Epithelial cell of prostate (primary cell): Measurements from ENCODE around the gene MTPN.
A peak's percentile ranks its signal among the peaks of the same experiment; 100 is the strongest.

ENCODE experiments used
- DNase-seq: peaks from one replicate; pipeline ENCODE4 v3.0.0-alpha.2; 2011; ENCODE audit warnings: low read depth, low spot score
- H3K27ac ChIP-seq: fragments of 450-650 bp; 2 replicates; pipeline ENCODE4 v1.5.1; 2017; ENCODE audit warnings: mild to moderate bottlenecking

MTPN gene

GRCh38 chr7:135932131-135932530 lies 45.0 kb downstream of the MTPN start:
- no peak for DNase-seq
- H3K27ac ChIP-seq: peak overlapping the region; percentile 67

- H3K27ac ChIP-seq: peak overlapping the region; percentile 67
- peak; percentile 20 for DNase-seq
These were observed 46.3 kb downstream of the MTPN start for GRCh38 chr7:135930565-135931461.

GRCh38 chr7:135929722-135930141 lies 47.4 kb downstream of the MTPN start:
- no peak overlapping the region for H3K27ac ChIP-seq

GRCh38 chr7:135929249-135929648 lies 47.9 kb downstream of the MTPN start:
- no peak overlapping the region for H3K27ac ChIP-seq
- DNase-seq: no peak

More at GRCh38 chr7:135929722-135930141, 47.4 kb downstream of the MTPN start:
- no peak for DNase-seq

GRCh38 chr7:135928136-135928535 lies 49.0 kb downstream of the MTPN start:
- H3K27ac ChIP-seq: no peak overlapping the region
- DNase-seq: no peak

- no peak for DNase-seq
- H3K27ac ChIP-seq: no peak overlapping the region
These were observed 51.9 kb downstream of the MTPN start for GRCh38 chr7:135925210-135925609.

GRCh38 chr7:135924302-135924701 lies 52.9 kb downstream of the MTPN start:
- no peak for DNase-seq
- H3K27ac ChIP-seq: peak overlapping the region; percentile 41

GRCh38 chr7:135922263-135922662 lies 54.9 kb downstream of the MTPN start:
- DNase-seq: no peak
- no peak overlapping the region for H3K27ac ChIP-seq

GRCh38 chr7:135920478-135920877 lies 56.7 kb downstream of the MTPN start:
- H3K27ac ChIP-seq: no peak overlapping the region
- DNase-seq: no peak

GRCh38 chr7:135919071-135919841 lies 57.9 kb downstream of the MTPN start:
- DNase-seq: no peak
- no peak overlapping the region for H3K27ac ChIP-seq

- no peak overlapping the region for H3K27ac ChIP-seq
- no peak for DNase-seq
These were observed 59.0 kb downstream of the MTPN start for GRCh38 chr7:135918134-135918533.

GRCh38 chr7:135917721-135918120 lies 59.4 kb downstream of the MTPN start:
- H3K27ac ChIP-seq: no peak overlapping the region
- no peak for DNase-seq

GRCh38 chr7:135914346-135914745 lies 62.8 kb downstream of the MTPN start:
- DNase-seq: no peak
- H3K27ac ChIP-seq: no peak overlapping the region

- no peak overlapping the region for H3K27ac ChIP-seq
- no peak for DNase-seq
These were observed 63.8 kb downstream of the MTPN start for GRCh38 chr7:135913404-135913803.

GRCh38 chr7:135911099-135911498 lies 66.1 kb downstream of the MTPN start:
- H3K27ac ChIP-seq: no peak overlapping the region
- DNase-seq: no peak

GRCh38 chr7:135910393-135911036 lies 66.6 kb downstream of the MTPN start:
- H3K27ac ChIP-seq: no peak overlapping the region
- DNase-seq: no peak

GRCh38 chr7:135905858-135906257 lies 71.3 kb downstream of the MTPN start:
- no peak for DNase-seq
- no peak overlapping the region for H3K27ac ChIP-seq

GRCh38 chr7:135905355-135905754 lies 71.8 kb downstream of the MTPN start:
- no peak overlapping the region for H3K27ac ChIP-seq

GRCh38 chr7:135904282-135904681 lies 72.9 kb downstream of the MTPN start:
- no peak for DNase-seq
- no peak overlapping the region for H3K27ac ChIP-seq

More at GRCh38 chr7:135905355-135905754, 71.8 kb downstream of the MTPN start:
- DNase-seq: no peak

- DNase-seq: no peak
These were observed 75.3 kb downstream of the MTPN start for GRCh38 chr7:135901585-135902540.

More at GRCh38 chr7:135901585-135902540, 75.3 kb downstream of the MTPN start:
- no peak overlapping the region for H3K27ac ChIP-seq
